HG03060 (cell line): Measurements from ENCODE around the gene PSG7.
"Not testable (repeated sequence)": the region's sequence is repeated elsewhere in the genome, so short reads cannot be mapped to it uniquely, and the experiment has no call there.

Experiments used
- ATAC-seq: cut with Tn5 transposase; IDR thresholded peaks from one replicate; pipeline ENCODE4 v1.9.1; 2021; ENCODE audit warnings: low read depth, moderate number of reproducible peaks; ENCODE audit not compliant: unreplicated experiment

Gene PSG7

DNA sequence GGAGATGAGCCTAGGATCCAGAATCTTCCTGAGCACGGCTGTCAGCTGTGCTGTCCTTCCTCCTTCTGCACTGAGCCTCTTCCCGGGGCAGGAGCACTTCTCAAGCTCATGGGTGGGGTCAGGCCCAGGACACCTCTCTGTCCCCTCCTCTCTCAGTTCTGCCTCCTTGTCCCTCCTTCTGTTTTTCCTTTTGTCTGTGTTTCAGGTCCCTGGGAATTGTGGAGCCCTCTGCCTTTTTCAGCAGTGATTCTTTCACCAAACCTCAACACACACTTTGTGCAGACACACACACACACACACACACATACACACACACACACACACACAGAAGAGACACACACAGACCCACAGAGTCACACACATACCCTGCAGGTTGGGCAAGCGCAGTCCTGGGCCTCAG is at the start of gene PSG7:
Gene PSG7 (minus strand): TSS at position 101 of the 400 bp plus-strand sequence. CDS start 131 bp downstream, outside the sequence.
- ATAC-seq, result not testable (repeated sequence)

DNA sequence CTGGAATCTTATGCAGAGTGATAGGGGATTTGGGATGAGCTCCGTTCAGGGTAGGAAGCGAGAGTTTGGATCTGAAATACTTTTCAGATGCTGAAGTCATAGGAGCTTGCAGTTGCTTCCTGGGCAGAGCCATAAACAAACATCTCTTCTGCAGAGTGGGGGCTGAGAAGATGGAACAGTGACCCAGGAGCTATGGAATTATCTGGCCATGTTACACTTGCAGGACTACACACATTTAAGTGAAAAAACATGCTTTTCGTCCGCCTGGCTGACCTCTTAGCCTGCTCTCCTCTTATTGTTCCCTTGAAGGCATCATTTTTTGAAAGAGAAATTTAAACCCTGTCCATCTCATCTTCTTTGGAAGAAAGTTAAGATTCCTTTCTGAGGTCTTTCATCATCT is 48.6 kb upstream of the PSG7 start:
- ATAC-seq, result no peak

DNA sequence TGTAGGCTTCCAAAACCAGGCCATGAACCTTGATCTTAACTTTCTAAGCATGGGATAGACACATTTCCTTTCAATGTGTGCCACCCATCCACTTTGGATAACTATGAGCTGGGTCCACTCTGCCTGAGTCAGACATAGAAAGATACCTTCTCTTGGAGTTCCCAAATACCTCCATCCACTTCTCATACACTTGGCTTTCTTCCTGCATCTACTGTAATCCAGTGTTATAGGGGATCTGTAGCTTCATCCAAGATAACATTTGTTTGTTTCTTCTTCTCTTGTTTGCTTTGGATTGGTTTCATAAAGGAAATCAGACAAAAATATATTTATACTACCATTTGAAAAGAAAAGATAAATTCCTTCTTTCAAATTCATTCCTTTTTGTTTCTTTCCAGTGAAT is 45.1 kb upstream of the PSG7 start:
- ATAC-seq, result not testable (repeated sequence)

DNA sequence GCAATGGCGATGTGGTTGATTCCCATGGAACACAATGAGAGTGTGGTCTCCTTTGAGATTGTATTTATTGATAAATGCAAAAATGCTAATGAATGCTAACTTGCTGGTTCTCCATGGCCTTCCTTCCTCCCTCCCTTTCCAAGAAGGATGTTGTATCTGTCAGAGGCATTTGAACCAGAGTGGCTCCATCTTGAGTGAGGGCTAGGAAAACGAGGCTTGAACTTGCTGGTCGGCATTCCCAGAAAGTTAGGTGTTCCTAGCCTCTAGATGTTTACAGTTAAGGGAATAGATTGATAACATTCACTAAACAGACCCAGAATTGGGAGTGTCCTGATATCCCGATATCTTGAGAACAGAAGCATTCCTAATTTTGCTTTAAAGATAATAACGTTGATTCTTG is 34.4 kb upstream of the PSG7 start:
- not testable (repeated sequence) for ATAC-seq

- ATAC-seq, result no peak
Observed at GRCh38 chr19:42965176-42965575, 28.2 kb upstream of the PSG7 start.

DNA sequence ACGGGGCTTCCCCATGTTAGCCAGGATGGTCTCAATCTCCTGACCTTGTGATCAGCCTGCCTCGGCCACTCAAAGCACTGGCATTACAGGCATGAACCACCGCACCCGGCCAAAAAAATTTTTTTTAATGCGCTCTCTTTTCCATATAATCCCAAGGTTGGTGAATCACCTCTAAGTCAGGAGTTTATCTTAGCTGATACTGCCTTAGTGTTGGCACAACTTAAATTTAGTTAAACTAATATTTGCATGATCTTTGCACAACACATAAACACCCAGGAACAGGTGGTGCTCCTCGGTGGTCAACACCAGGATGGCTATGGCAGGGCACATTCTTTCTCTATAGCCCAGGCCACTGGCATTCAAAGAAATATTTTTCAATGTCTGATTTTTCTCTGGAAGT is 24.1 kb upstream of the PSG7 start:
- ATAC-seq, result no peak

- not testable (repeated sequence) for ATAC-seq
Observed at GRCh38 chr19:42952126-42952525, 15.1 kb upstream of the PSG7 start.

DNA sequence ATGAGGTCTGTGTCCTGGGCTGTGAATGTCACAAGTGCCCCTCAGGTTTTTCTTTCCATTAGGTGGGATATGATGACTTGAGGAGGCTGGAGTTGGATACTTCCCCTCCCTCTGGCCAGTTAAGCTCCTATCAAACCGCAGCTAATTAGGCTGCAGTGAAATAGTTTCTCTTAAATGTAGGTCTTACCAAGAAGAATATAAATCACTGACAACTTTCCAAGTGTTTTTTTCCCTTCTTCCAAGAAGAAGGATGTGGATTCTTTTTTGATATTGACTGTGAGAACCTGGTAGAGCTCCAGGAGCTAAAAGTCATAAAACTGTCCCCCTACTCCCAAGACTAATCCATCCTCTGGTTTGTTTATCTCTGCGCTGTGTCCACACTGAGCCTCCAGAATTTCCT is 14.5 kb upstream of the PSG7 start:
- ATAC-seq, result not testable (repeated sequence)

DNA sequence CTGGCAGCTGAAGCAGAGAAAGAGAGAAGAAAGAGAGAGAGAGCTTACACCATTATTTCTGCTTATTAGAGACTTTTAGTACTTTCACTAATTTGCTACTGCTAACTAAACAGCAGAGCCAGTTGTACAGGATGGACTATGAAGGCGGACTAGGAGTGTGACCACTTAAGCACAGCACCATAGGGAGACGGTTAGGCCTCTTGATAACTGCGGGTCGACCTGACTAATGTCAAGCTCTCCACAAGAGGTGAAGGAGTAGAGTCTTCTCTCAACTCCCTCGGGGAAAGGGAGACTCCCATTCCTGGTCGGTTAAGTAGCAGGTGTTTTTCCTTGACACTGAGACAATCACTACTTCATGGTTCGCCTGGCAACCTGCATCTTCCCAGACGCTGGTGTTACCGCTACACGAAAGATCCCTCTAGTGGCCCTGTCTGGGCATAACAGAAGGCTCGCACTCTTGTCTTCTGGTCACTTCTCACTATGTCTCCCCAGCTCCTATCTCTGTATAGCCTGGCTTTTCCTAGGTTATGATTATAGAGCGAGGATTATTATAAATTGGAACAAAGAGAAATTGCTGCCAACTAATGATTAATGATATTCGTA is 5.3 kb upstream of the PSG7 start:
- ATAC-seq, result no peak

- not testable (repeated sequence) for ATAC-seq
Observed at GRCh38 chr19:42934726-42935125, 2.3 kb downstream of the PSG7 start.

DNA sequence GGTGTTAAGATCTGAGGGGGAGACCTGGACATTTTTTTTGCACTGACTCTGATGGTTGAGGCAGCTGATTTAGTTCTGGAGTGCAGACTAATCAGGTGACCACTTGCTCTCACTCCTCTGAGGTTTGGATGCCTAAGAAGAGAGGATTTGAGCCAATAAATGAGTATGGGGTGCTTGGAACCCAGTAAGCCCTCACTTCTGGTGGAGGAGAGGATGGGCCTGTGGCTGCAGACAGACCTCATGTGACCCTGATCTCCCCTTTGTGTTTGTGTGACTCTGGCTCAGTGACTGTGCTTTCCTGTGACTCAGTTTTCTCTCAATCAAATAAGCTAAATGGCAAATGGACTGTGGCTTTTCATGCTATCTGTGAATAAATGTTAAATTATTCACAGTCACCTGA is 2.8 kb downstream of the PSG7 start:
- not testable (repeated sequence) for ATAC-seq

- not testable (repeated sequence) for ATAC-seq
Observed at GRCh38 chr19:42933412-42933811, 3.6 kb downstream of the PSG7 start.

- not testable (repeated sequence) for ATAC-seq
Observed at GRCh38 chr19:42932485-42933101, 4.4 kb downstream of the PSG7 start.

DNA sequence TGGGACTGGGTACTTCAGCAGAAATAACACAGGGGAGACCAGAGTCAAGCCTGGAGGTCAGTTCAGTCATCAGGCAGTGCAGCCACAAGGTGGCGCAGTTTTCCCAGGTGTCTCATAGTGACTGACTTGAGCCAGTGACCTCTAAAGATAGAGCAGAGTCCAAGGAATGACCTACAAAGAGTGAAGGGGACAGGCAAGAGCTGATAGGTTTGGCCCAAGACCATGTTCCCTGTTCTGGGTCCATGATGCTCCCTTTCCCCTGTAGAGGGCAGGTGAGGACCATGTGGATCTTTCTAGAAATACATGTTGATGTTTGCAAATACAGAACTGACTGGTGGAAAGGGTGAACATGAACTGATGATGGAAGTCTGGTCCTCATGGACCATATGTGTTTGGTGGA is 6.8 kb downstream of the PSG7 start:
- ATAC-seq, result not testable (repeated sequence)

DNA sequence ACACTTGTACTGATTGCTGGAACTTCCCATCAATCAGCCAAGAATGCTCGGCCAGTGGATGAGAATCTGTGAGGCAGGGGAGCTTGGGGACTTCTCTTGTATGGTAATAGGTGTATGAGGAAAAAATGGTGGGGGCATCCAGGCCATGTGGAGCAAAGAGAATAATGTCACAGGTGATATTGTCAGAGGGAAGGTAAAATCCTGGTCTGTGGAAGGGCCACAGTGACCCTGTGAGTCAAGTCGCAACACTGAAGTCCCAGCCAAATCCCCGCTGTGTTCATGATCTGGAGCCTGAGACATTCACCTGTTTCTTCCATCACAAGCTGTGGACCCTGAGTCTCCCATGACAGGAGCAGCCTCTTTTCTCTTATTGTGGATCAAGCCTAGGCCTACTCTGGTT is 8.1 kb downstream of the PSG7 start:
- ATAC-seq, result no peak

- ATAC-seq, result no peak
Observed at GRCh38 chr19:42926781-42927180, 10.2 kb downstream of the PSG7 start.

GRCh38 chr19:42923106-42923505 is 13.9 kb downstream of the PSG7 start:
- ATAC-seq, result not testable (repeated sequence)

DNA sequence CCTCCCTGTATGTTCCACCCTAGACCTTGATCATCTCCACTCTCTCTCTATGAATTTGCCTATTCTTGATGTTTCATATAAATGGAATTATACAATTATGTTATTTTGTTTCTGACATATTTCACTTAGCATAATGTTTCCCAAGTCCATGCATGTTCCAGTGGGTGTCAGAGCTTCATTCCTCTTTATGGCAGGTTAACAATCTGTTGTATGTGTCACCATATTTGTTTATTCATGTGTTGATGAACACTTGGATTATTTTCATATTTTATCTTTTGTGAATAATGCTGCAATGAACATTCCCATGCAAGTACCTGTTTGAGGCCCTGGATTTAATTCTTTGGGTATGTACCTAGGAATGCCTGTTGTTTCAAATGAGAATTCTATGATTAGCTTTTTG is 16.0 kb downstream of the PSG7 start:
- ATAC-seq, result not testable (repeated sequence)

DNA sequence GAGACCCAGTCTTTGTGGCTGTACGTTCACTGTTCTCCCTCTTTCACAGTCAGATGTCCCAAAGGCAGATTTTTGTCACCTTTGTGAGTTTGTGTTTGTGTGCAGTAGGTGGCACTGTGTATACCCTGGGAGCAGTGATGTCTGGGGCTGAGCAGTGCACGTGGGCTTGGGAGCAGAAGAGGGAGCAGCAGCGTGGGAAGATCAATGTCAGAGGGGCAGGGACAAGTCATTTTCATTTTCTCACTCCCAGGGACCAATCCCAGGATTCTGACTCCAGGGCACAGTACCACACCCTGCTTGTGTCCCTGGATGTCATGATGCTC is 17.3 kb downstream of the PSG7 start:
- ATAC-seq, result no peak

DNA sequence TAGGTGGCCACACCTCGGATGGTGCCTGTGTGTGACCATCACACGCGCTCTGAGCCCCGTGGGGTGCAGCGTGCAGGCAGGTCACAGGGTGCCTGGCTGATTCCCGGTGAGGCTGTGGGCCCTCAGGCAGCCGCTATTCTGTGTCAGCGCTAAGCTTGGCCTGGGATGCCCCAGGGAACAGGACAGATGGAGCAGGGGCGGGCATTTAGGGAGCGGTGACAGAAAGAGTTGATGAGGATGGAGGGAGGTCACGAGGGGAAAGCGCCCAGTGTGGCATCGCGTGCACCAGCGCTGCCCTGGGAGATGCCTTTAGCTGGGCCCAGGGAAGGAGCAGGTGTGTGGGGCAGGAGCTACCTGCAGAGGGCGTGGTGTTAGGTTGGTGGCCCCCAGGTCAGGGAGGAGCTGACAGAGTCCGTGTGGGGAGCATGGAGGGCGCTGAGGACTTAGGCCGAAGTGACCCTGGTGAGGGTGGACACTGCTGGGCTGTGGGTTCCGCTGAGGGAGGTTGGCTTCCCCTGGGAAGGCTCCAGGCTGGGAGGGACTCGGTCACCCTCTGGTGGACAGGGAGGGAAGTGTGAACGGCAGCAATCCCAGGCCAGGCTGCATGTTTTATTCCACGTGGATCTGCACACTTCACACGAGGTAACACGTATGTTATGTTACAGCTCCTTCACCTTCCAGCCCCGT is 17.8 kb downstream of the PSG7 start:
- not testable (repeated sequence) for ATAC-seq

DNA sequence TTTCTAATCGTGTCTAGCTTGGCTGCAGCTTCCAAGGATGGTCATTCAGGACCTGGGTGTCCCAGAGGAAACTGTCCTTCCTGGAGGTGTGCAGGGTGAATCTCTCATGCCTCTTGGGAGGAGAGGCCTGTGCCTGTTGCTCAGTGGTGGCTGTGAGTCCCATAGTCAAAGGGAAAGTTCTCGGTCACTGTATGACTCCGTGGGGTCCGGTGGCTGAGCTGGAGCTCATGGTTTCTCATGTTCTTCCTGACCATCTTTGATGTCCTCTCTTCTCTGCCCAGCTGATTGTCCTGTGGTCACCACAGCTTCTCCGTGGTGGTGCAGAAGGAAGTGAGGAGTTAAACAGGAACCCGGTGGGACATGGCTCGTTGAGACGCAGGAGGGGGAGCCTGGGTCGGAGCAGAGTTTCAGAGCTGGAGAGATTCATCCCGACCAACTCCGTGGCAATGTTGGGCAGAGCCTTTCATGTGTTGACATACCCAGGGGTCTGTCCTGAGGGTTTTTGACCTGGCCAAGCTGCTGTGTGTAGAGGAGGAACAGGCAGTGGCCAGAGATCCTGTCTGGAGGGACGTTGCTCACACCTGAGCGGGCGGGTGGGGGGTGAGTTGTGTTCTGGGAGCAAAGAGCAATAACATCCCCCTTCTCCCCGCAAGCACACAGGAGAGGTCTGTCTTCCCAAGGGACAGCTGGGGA is 18.5 kb downstream of the PSG7 start:
- ATAC-seq, result not testable (repeated sequence)
